H1 (cell line): ENCODE results near the gene CCDC8. TPM values are rescaled to one million over a fixed set of nuclear protein-coding genes. Genes with fewer than 3 reads are reported as not detected.

Experiments
- CTCF ChIA-PET: fragments of 300-600 bp; sonication (Branson Sonifier 250); formaldehyde crosslinking; loops from one replicate; lab custom pipeline; 2021; ENCODE audit not compliant: partially characterized antibody; lab: Charles Lee
- POLR2A ChIA-PET: fragments of 300-600 bp; sonication (Branson Sonifier 250); formaldehyde crosslinking; loops from one replicate; lab custom pipeline; 2021; ENCODE audit warnings: inconsistent platforms; ENCODE audit not compliant: partially characterized antibody; lab: Charles Lee
- DNase-seq, 2 experiments: peaks; one replicate each; pipeline versions ENCODE4 v3.0.0 to v3.0.0-alpha.2; 2010 to 2022; ENCODE audit warnings: low spot score in 2 of 2, low read depth in 1 of 2, mixed read lengths in 1 of 2
- FAIRE-seq: peaks from 2 replicates; lab custom pipeline; 2011; peaks lifted over from hg19 to GRCh38; lab: Jason Lieb, UNC
- H2AFZ ChIP-seq: 2 replicates; pipeline ENCODE4 v1.8.1; 2012; ENCODE audit warnings: low read length, inconsistent platforms
- H2AK5ac ChIP-seq: 2 replicates; pipeline ENCODE4 v1.6.1; 2013; ENCODE audit warnings: low read depth, low read length
- H2BK120ac ChIP-seq: replicated peaks from 2 replicates; pipeline ENCODE3; 2013; ENCODE audit warnings: low read depth, low read length, inconsistent platforms
- H2BK12ac ChIP-seq: 2 replicates; pipeline ENCODE4 v1.6.1; 2013; ENCODE audit warnings: low read depth, low read length
- H2BK15ac ChIP-seq: 2 replicates; pipeline ENCODE4 v1.6.1; 2013; ENCODE audit warnings: low read length
- H2BK20ac ChIP-seq: 2 replicates; pipeline ENCODE4 v1.6.1; 2013; ENCODE audit warnings: low read length
- H2BK5ac ChIP-seq: 2 replicates; pipeline ENCODE4 v1.6.1; 2013; ENCODE audit warnings: low read depth, low read length
- H3K14ac ChIP-seq: 2 replicates; pipeline ENCODE4 v1.6.1; 2013; ENCODE audit warnings: inconsistent platforms; ENCODE audit not compliant: insufficient read length
- H3K18ac ChIP-seq: 2 replicates; pipeline ENCODE4 v1.6.1; 2013; ENCODE audit warnings: low read length; ENCODE audit errors: extremely low read depth
- H3K23ac ChIP-seq: 2 replicates; pipeline ENCODE4 v1.6.1; 2013; ENCODE audit warnings: inconsistent platforms; ENCODE audit not compliant: insufficient read length
- H3K23me2 ChIP-seq: 2 replicates; pipeline ENCODE4 v1.6.1; 2013; ENCODE audit warnings: low read depth, low read length
- H3K27ac ChIP-seq: 2 replicates; pipeline ENCODE4 v1.6.1; 2011; ENCODE audit warnings: low read depth, low read length, inconsistent platforms
- H3K27me3 ChIP-seq, 4 experiments: replicated peaks in 1 of 4; 1 replicate in 1 of 4; 2 replicates in 3 of 4; pipeline versions ENCODE4 v1.6.1 to v1.8.1; 2011 to 2013; ENCODE audit warnings: low read length in 3 of 4, mild to moderate bottlenecking in 3 of 4, inconsistent platforms in 2 of 4, mixed read lengths in 2 of 4, moderate library complexity in 1 of 4; ENCODE audit not compliant: control insufficient read depth in 3 of 4, insufficient read depth in 3 of 4; ENCODE audit errors: extremely low read depth in 1 of 4
- H3K36me3 ChIP-seq, 4 experiments: 2 replicates each; pipeline versions ENCODE4 v1.6.1 to v1.8.1; 2011 to 2013; ENCODE audit warnings: mild to moderate bottlenecking in 4 of 4, low read length in 3 of 4, moderate library complexity in 2 of 4, control low read depth in 1 of 4, inconsistent platforms in 1 of 4; ENCODE audit not compliant: insufficient read depth in 4 of 4, control insufficient read depth in 2 of 4
- H3K4ac ChIP-seq: replicated peaks from 2 replicates; pipeline ENCODE3; 2013; ENCODE audit warnings: low read length, low read depth, mixed read lengths, inconsistent platforms; ENCODE audit not compliant: insufficient read length
- H3K4me1 ChIP-seq, 4 experiments: replicated peaks in 1 of 4; 1 replicate in 1 of 4; 2 replicates in 3 of 4; pipeline versions ENCODE4 v1.6.1 to v1.8.1; 2011 to 2013; ENCODE audit warnings: low read length in 3 of 4, inconsistent platforms in 2 of 4, mixed read lengths in 1 of 4; ENCODE audit not compliant: insufficient read depth in 4 of 4, control insufficient read depth in 3 of 4
- H3K4me2 ChIP-seq, 2 experiments: 2 replicates each; pipeline versions ENCODE4 v1.6.1 to v1.8.1; 2011 to 2013; ENCODE audit warnings: low read depth in 2 of 2, low read length in 2 of 2, control low read depth in 1 of 2, inconsistent platforms in 1 of 2, mild to moderate bottlenecking in 1 of 2; ENCODE audit not compliant: insufficient read depth in 1 of 2
- H3K4me3 ChIP-seq, 4 experiments: fragments of 200-600, 300-600 bp in 1 of 4; sonication (generic), shearing (Covaris generic), sonication (Bioruptor Twin) in 1 of 4; 2 replicates each; pipeline versions ENCODE4 v1.5.1 to v1.8.1; 2011 to 2016; ENCODE audit warnings: low read length in 4 of 4, low read depth in 3 of 4, control low read depth in 2 of 4, inconsistent platforms in 2 of 4, mild to moderate bottlenecking in 2 of 4, mixed read lengths in 1 of 4, moderate library complexity in 1 of 4; ENCODE audit not compliant: insufficient read depth in 2 of 4; ENCODE audit errors: extremely low read depth in 1 of 4
- H3K56ac ChIP-seq: replicated peaks from 2 replicates; pipeline ENCODE3; 2013; ENCODE audit warnings: low read depth, mild to moderate bottlenecking, mixed read lengths, low read length, inconsistent platforms; ENCODE audit not compliant: insufficient read length
- H3K79me1 ChIP-seq: 2 replicates; pipeline ENCODE4 v1.6.1; 2013; ENCODE audit warnings: low read depth, low read length, control low read depth
- H3K79me2 ChIP-seq, 2 experiments: 2 replicates each; pipeline versions ENCODE4 v1.6.1 to v1.8.1; 2012 to 2013; ENCODE audit warnings: low read length in 2 of 2, mild to moderate bottlenecking in 2 of 2, inconsistent platforms in 1 of 2; ENCODE audit not compliant: insufficient read depth in 2 of 2, control insufficient read depth in 1 of 2
- H3K9ac ChIP-seq, 4 experiments: replicated peaks in 1 of 4; 1 replicate in 1 of 4; 2 replicates in 3 of 4; pipeline versions ENCODE4 v1.6.1 to v1.8.1; 2011 to 2013; ENCODE audit warnings: low read depth in 3 of 4, low read length in 3 of 4, control low read depth in 2 of 4, mild to moderate bottlenecking in 2 of 4, moderate library complexity in 2 of 4, inconsistent platforms in 1 of 4; ENCODE audit errors: extremely low read depth in 1 of 4
- H3K9me3 ChIP-seq, 2 experiments: 2 replicates each; pipeline versions ENCODE4 v1.6.1 to v1.8.1; 2012 to 2013; ENCODE audit warnings: mild to moderate bottlenecking in 2 of 2, moderate library complexity in 2 of 2, control low read depth in 1 of 2, inconsistent platforms in 1 of 2, low read depth in 1 of 2, low read length in 1 of 2, mixed read lengths in 1 of 2; ENCODE audit not compliant: insufficient read depth in 2 of 2
- H4K20me1 ChIP-seq, 2 experiments: replicated peaks in 1 of 2; 2 replicates each; pipeline versions ENCODE3 to v1.8.1; 2011 to 2013; ENCODE audit warnings: inconsistent platforms in 2 of 2, low read length in 2 of 2, mild to moderate bottlenecking in 1 of 2; ENCODE audit not compliant: insufficient read depth in 2 of 2, control insufficient read depth in 1 of 2
- H4K5ac ChIP-seq: 2 replicates; pipeline ENCODE4 v1.6.1; 2013; ENCODE audit warnings: low read length, low read depth, mixed read lengths, inconsistent platforms; ENCODE audit not compliant: insufficient read length
- H4K8ac ChIP-seq: 2 replicates; pipeline ENCODE4 v1.8.0; 2013; ENCODE audit warnings: mild to moderate bottlenecking, moderate library complexity, low read length, inconsistent platforms; ENCODE audit not compliant: insufficient read depth; ENCODE audit errors: extremely low read depth
- H4K91ac ChIP-seq: replicated peaks from 2 replicates; pipeline ENCODE3; 2013; ENCODE audit warnings: low read length, mixed read lengths, inconsistent platforms; ENCODE audit not compliant: insufficient read length
- HDAC6 ChIP-seq: IDR thresholded peaks from one replicate; pipeline ENCODE4 v1.7.1; 2012; ENCODE audit warnings: low read depth, mild to moderate bottlenecking, inconsistent platforms, low read length, moderate library complexity
- POU5F1 ChIP-seq: IDR thresholded peaks from 2 replicates; pipeline ENCODE4 v1.6.1; 2011; ENCODE audit warnings: low read depth, mild to moderate bottlenecking, low read length, moderate library complexity
- TBP ChIP-seq: IDR thresholded peaks from 2 replicates; pipeline ENCODE4 v1.6.1; 2011; ENCODE audit warnings: low read depth, low read length, improper control_type of control experiment
- WGBS, 2 experiments: shearing (Covaris generic) in 1 of 2; methylation state at CpG; one replicate each; pipeline versions ENCODE4 v1.1.6 to v1.1.7; 2013 to 2015; ENCODE audit warnings: low lambda C conversion rate in 2 of 2, mixed read lengths in 2 of 2, inconsistent platforms in 1 of 2, low coverage in 1 of 2, missing lambda C conversion rate in 1 of 2; ENCODE audit not compliant: insufficient replicate concordance in 2 of 2, insufficient coverage in 1 of 2, insufficient read length in 1 of 2; ENCODE audit errors: extremely low coverage in 1 of 2, missing lambda C conversion rate in 1 of 2; 5-methylcytosine and 5-hydroxymethylcytosine counted together
- polyA plus RNA-seq, 7 experiments: library from polyadenylated mRNA; depleted of rRNA in 3 of 7; stranded (reverse) in 5 of 7; unstranded in 2 of 7; fragments of >200 nt in 5 of 7; fragments of 200-250 nt in 2 of 7; gene quantifications; 1 replicate in 5 of 7; 2 replicates in 1 of 7; 4 replicates in 1 of 7; pipeline versions ENCODE4 v1.2.1 to v1.2.3, GENCODE V29; 2011 to 2013; ENCODE audit warnings: missing spikeins in 2 of 7, mixed read lengths in 2 of 7
- total RNA-seq: library from RNA; stranded (reverse); fragmentation: NEBNext Ultra II Directional; extraction: Animal tissue kit (Norgen Biotek cat#: 25700); gene quantifications from 2 replicates; pipeline ENCODE4 v1.2.1, GENCODE V29; 2021

CCDC8 gene
- total and polyA plus RNA-seq, 2 of the 8 experiments (the other 6 are each of a cell fraction or from before 2014, with no cell fraction given), result 4.9 to 13.6 TPM

DNA sequence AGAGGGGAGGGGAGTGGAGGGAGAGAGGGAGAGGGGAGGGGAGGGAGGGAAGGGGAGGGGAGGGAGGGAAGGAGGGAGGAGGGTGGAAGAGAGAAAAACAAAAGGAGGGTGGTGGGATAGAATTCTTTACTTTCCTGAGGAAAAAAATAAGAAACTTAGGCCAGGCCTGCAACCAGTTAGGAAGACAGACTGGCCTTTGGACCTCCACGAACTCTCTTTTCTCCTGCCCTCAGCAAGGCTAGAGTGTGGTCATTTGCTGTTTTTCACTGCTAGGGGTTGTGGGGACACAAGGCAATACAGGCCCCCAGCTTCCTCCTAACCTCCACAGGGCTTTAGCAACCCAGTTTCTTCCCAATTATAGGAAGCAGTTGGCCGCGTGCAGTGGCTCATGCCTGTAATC is 4.2 kb downstream of the CCDC8 start:
- H2BK120ac ChIP-seq, result peak overlapping the region; percentile 50
- H3K27ac ChIP-seq, result no peak overlapping the region
- no peak overlapping the region for H3K14ac ChIP-seq
- H3K9ac ChIP-seq, result no peak overlapping the region
- H3K4ac ChIP-seq, result peak overlapping the region; percentile 4
- H3K18ac ChIP-seq, result no peak overlapping the region
- ChIA-PET CTCF (interaction anchor here (0.9 to 3.4 kb wide), 8 partner anchors 9 to 120 kb away, joined by 3 to 16 read pairs (median 4); no protein-coding TSS in a partner anchor), POLR2A (interaction anchor here (1.0 to 1.8 kb wide), 5 partner anchors 21 to 80 kb away, joined by 3 to 5 read pairs (median 4); no protein-coding TSS in a partner anchor)
- no peaks in the 10 kb centered on the region for H3K9me3 ChIP-seq
- DNase-seq (no peak), FAIRE-seq (no peak)
- 41% methylated on average over 3 of the region's 3 CpGs; no CpG with 5 or more reads in 1 of the 2 experiments for WGBS, 2 experiments
- H3K27me3 ChIP-seq, result peaks cover 0 to 34% (median 22%) of the 10 kb centered on the region in 4 experiments; a peak in 6 of 7 replicates
- 0 out of 2 replicates have a peak overlapping the region, but pooled peaks have one; percentile 48 for H2BK5ac ChIP-seq
- H3K79me2 ChIP-seq, result peaks cover 0 to 16% of the 10 kb centered on the region in 2 experiments; a peak in 2 of 4 replicates
- H4K8ac ChIP-seq, result no peak overlapping the region
- peaks cover 8 to 14% of the 10 kb centered on the region in 2 experiments for H4K20me1 ChIP-seq
- H2BK20ac ChIP-seq, result no peak overlapping the region
- peaks cover 3% of the 10 kb centered on the region for H3K79me1 ChIP-seq
- H2BK15ac ChIP-seq, result no peak overlapping the region; the same call in 1 of the 2 replicates
- H3K23ac ChIP-seq, result no peak overlapping the region
- no peak overlapping the region for H4K91ac ChIP-seq
- no peak overlapping the region for H3K56ac ChIP-seq
- peak overlapping the region in 1 of 2 experiments; percentile 89; a peak in 3 of 4 replicates for H3K4me2 ChIP-seq
- no peak overlapping the region for H2AK5ac ChIP-seq
- no peak overlapping the region for H3K4me3 ChIP-seq
- 0 out of 8 replicates have a peak, but pooled peaks cover 0 to 2% (median 0%) of the 10 kb centered on the region in 4 experiments for H3K36me3 ChIP-seq
- H4K5ac ChIP-seq, result no peak overlapping the region
- H2AFZ ChIP-seq, result no peak overlapping the region
- peaks cover 3 to 31% (median 23%) of the 10 kb centered on the region in 4 experiments; a peak in 6 of 7 replicates for H3K4me1 ChIP-seq
- peaks cover 29% of the 10 kb centered on the region for H3K23me2 ChIP-seq
- no peak overlapping the region for H2BK12ac ChIP-seq
- TF ChIP-seq POU5F1 (no peak), HDAC6 (no peak), TBP (no peak)
